Activated CD4-positive, alpha-beta T cell treated with anti-CD3 and anti-CD28 coated beads for 4 hours (primary cell): ENCODE measurements around the gene ADAMTSL4.
"Not testable (repeated sequence)": the region's sequence is repeated elsewhere in the genome, so short reads cannot be mapped to it uniquely, and the experiment has no call there.

Experiments used
- DNase-seq, 2 donors: peaks; one replicate each; pipeline ENCODE4 v3.0.0-alpha.2; 2020

The ADAMTSL4 gene

DNA sequence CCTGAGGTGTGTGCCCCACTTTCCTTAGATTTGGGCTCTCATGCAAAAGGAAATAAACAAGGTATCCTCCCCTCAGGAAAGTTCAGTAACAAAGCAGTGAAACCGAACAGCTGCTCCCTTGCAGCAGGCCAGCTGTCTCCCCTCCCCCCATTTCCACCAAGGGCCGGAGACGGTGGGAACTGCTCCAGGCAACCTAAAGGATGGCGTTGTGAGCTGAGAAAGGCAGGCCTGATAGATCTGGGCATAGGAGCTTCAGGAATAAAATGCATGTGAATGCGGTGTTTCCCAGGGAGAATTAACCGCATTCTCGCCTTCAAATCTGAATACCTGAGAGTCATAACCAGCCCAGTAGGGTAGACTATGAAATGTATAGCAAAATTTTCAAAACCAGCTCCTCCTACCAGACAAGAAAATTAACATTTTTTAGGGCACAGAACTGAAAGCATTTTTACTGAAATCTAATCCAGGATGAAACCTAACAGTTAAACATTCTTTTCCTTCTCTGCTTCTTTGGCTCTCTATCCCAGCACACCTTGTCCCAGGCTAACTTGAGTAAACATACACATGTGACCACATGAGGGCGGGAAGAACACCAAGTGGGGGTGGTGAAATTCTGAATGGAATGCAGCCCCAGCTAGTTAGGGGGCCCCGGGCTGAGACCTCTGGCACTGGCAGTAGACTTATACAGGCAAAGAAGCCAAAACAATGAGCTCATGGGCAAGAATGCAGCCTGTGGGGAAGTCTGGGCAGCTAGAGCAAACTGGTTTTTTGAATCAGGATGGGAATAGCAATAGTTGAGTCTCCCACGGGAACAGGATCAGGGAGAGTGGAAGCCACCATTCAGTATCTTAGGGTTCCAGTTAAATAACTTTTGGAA lies 18.7 kb downstream of the ADAMTSL4 start:
- DNase-seq = peak in 1 of 2 donors; percentile 41

DNA sequence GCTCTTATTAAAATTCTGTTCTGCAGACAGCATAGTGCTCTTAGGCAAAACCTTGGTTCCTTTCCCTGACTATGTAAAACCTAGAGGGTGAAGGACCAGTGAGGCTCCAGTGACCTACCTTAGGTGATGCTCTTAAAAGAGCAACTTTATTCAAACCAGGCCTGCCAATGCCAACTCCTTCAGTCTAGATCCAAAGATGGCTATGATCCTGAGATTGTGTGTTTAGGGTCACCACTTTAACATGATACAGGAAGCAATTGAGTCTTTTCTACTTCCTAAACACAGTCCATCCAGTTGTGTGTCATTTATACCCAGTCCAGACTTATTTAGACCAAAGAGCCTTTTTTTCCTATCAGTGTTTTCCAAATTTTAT lies 19.4 kb downstream of the ADAMTSL4 start:
- DNase-seq = no peak

DNA sequence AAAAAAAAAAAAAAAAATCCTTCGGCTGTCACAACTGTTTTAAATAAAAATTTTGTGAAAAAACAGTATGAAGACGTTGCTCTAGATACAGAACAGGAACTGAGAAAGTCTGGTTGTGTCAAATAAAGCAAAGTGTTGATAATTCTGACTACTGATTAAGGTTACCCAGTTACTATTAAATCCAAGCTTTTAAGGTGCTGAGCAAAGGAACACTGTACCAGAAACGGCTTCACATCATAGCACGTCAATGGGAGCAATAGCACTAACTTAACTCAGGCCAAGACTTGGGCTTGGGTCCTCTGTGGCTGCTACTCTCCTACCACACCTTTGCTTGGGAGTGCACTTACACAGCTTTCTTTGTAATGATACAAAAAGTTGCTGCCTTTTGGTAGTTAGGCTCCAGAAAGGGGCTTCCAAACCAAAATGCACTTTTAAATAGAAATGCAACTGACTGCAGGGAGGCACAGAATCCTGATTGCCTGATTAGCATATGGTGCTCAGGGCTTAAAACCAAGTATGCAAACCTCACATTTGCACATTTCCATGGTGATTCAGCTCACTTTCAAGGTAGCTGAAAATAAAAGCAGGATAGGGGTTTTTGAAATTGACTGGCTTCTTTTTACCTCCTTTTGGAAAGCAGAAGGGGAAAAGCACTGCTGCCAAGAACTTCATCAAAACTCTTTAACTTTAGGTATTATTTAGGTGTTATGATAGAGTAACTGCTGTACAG lies 23.9 kb downstream of the ADAMTSL4 start:
- no peak for DNase-seq

DNA sequence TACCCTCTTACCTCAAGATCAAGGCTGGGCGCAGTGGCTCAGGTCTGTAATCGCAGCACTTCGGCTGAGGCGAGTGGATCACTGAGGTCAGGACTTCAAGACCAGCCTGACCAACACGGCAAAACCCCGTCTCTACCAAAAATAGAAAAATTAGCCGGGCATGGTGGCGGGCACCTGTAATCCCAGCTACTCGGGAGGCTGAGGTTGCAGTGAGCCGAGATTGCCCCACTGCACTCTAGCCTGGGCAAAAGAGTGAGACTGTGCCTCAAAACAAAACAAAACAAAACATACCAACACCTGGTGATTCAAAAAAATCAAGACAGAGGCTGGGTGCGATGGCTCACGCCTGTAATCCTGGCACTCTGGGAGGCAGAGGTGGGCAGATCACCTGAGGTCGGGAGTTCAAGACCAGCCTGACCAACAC lies 24.5 kb downstream of the ADAMTSL4 start:
- not testable (repeated sequence) for DNase-seq

DNA sequence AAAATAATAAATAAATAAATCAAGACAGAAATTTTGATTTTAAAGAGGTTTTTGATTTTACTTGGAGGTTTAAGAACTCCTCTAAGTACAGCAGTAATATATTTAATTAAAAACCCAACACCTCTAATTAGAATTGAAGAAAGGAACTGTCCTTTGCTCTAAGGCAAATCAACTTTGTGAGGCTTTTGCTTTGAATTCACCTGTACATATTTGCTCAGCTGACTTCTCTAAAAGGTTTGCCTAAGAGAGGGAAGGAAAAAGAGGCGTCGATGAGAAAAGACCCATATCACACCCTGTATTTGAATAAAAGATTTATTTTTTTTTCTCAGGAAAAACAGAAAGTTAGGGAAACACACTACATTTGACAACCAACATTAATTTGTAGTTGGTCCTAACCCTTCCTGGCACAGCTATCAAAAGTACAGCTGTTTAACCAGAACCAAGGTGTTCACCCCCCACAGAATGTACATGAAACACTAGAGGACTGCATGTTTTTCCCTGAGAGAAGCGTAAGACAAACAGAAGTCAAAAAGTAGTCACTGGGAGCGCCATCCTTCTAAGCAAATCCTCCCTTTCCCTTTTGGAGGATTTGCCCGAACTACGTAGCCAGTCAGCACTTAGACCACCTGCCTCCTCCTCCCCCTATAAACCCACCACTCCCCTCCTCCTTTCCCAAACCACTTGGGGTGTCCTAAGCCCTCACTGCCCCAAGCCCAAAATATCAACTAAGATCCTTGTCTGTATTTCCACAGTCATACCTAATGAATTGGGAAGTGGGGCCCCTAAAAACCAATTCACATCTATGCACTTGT lies 25.3 kb downstream of the ADAMTSL4 start:
- DNase-seq = no peak

DNA sequence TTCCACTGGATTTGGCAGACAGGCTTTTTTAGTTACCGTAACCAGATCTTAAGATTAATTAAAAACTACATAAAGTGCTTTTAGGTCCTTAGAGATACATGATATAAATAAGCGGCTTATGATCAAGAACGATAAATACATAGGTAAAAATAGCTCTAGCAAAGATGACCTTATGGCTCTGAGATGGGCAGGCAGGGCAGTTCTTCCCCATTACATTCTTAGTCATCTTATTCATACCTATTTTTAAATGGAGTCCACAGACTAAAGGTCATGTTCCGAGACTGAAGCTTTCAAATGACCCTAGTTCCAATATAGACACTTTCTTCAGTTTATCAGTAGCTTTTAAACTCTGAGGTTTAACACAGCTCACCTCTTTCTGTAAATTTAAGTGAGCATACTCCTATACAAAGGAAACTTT lies 25.9 kb downstream of the ADAMTSL4 start:
- no peak for DNase-seq

- no peak for DNase-seq
Measured at GRCh38 chr1:150575518-150576366, 26.5 kb downstream of the ADAMTSL4 start.

DNA sequence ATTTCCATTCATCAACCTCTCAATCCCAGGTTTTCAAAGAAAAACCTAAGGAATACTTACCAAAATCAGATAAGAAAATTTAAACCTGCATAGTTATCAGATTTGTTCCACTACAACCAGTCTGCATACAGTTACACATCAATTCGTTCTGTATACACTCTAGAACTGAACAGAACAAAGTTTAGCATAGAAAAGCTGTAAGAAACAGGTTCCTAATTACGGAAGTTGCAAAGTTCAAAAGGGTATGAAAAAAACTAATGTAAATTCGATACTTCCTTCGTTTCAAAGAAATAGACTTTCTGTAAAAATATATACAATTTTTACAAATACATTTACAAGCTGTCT lies 27.1 kb downstream of the ADAMTSL4 start:
- DNase-seq = no peak

DNA sequence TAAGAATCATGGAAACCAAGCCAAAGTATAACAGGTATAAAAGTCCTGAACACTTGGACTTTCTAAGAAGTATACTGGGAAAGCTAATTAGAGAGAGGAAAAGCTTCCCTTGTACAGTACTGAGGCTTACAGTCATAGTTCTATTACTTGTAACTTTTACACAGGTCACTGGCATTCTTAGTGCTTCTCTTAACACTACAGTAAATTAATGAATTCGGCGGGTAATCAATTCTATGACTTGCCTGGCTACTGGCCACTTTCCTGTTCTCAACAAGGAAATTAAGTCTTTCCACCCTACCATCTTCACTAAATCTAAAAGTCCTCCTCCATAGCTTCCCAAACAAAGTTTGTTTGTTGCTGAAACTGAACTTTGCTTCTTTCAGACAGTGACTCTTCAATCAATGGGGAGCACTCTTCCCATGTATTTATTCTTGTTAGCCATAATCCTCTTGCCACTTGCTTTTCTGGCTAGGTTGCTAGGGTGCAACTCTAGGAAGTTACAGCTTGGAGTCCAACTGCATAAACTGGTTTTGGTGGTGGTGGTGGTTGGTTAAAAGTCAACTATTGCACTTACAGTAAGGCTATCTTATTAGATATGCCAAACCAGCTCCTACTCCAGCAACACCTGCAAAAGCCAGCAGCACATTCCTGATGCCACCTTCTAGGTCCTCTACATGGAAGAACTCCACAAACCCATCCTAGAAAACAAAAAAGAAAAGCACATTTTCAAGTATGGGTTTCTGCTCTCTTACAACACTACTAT lies 27.8 kb downstream of the ADAMTSL4 start:
- no peak for DNase-seq

GRCh38 chr1:150577557-150578271 lies 28.5 kb downstream of the ADAMTSL4 start:
- no peak for DNase-seq

DNA sequence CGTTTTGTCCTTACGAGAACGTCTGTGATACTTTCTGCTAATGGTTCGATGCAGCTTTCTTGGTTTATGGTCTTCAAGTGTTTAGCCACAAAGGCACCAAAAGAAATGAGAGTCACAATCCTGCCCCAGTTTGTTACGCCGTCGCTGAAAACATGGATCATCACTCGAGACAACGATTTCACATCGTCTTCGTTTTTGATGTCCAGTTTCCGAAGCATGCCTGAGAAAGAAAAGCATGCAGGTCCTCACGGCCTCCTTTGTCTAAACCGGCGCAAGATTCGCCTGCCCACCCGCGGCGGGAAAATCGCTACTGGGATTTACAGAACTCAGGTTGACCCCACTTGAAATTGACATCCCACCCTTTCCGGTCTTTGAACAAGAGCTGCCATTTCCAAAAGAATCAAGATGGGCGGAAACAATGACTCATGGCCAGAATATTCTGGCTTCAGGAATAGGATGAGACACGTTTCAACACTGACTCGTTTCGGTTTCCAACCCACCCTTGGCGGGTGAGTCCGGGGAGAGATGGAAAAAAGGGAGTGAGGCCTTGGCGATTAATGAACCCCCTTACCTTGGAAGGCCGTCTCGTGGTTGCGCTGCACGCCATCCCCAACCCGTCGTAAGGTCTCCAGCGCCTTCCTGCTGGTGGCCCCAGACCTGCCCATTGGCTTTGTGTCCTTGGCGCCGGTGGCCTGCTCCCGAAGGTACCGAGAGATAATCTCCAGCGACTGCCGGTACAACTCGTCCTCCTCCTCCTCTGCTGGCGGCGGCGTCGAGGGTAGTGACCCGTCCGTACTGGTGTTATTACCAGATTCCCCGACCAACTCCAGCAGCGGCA lies 29.3 kb downstream of the ADAMTSL4 start:
- peak; percentile 61 to 65 for DNase-seq

DNA sequence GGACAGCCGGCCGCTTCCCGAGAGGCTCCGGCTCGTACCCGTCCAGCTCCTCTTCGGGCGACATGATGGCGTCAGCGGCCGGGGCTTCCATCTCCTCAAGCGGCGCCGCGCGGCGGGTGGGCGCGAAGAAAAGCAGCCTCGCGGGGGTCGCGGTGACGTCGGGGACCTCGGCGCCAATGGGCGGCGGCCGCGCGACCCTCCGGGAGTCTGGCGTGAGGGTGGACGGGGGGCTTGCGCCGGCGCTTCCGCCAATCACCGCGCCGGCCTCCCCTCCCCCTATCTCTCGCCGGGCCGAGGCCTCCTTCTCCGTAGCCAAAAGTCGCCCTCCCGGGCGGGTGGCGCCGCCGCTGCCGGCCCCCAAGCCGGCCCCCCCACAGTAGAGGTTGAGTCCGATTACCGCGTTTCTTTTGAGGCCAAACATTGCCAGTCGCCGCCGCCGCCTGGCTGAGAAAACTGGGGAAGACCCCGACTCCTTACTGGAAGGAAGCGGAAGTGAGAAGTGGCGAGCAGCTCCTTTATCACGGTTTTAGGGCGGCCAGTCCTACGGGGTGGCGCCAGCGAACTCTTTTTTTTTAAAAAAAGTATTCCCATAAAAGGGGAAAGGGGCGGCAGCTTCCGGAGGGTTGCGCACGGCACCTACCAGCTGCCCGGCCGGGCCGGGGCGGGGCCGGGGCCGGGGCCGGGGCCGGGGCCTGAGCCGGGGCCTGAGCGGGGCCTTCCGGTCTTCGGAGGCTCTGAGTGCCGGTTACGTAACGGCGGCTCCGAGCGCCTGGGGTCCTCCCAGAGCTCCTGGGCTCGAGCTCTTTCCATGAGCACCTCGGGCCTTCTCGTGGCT lies 30.1 kb downstream of the ADAMTSL4 start, which contains the start of gene MCL1:
MCL1 (minus strand) TSS at position 501 of the 835 bp plus-strand sequence; CDS start at position 421, 80 bp downstream.
- peak; percentile 83 to 85 for DNase-seq

DNA sequence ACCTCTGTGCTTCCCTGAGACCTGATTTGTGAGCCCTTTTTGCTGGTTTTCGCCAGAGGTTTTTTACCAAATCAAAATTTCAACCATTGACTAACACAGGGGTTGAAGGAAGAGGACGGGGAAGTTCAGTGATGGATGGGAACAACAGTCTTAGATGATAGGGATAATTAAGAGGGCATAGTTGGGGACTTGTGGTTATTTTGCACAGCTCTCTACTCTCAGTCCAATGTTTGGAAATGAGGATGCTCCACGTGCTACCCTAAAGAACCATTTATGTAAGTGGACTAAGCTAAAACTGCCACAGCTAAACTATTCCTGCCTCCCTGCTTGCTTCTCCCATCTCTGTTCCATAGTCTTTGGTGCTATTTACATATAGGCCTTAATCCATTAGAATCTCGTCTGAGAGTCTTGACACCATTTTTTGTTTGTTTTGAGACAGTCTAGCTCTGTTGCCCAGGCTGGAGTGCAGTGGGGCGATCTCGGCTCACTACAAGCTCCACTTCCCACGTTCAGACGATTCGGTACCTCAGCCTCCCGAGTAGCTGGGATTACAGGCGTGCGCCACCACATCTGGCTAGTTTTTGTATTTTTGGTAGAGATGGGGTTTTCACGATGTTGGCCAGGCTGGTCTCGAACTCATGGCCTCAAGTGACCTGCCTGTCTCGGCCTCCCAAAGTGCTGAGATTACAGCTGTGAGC lies 30.9 kb downstream of the ADAMTSL4 start:
- no peak for DNase-seq

DNA sequence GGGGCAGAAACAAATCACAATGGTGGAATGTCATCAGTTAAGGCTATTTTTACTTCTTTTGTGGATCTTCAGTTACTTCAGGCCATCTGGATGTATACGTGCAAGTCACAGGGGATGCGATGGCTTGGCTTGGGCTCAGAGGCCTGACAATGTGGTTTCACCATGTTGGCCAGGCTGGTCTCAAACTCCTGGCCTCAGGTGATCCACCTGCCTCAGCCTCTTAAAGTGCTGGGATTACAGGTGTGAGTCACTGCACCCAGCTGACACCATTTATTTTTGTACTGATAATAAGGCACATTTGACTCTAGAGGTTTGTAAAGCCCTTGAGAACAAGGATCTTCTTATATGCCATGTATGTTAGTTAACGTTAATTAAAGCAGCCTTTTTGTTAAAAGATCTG lies 31.8 kb downstream of the ADAMTSL4 start:
- not testable (repeated sequence) for DNase-seq

DNA sequence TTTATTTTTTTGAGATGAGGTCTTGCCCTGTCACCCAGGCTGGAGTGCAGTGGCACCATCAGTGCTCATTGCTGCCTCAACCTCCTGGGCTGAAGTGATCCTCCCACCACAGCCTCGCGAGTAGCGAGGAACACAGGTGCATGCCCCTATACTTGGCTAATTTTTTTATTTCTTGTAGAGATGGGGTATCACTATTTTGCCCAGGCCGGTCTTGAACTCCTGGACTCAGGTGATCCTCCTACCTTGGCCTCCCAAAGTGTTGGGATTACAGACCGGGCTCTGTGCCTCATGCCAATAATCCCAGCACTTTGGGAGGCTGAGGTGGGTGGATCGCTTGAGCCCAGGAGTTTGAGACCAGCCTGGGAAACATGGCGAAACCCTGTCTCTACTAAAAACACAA lies 32.2 kb downstream of the ADAMTSL4 start:
- DNase-seq = not testable (repeated sequence)

DNA sequence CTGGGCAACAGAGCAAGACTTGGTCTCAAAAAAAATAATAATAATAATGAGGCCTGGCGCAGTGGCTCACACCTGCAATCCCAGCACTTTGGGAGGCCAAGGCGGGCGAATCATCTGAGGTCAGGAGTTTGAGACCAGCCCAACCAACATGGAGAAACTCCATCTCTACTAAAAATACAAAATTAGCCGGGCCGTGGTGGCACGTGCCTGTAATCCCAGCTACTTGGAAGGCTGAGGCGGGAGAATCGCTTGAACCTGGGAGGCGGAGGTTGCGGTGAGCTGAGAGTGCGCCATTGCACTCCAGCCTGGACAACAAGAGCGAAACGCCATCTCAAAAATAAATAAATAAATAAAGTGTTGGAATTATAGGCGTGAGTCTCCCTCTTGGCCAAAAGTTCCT lies 32.8 kb downstream of the ADAMTSL4 start:
- not testable (repeated sequence) for DNase-seq

GRCh38 chr1:150582371-150582770 lies 33.2 kb downstream of the ADAMTSL4 start:
- DNase-seq = no peak
